ENCODE results near the gene SENP8. TPM values are rescaled to one million over a fixed set of nuclear protein-coding genes. Genes with fewer than 3 reads are reported as not detected.

The SENP8 gene
- total RNA-seq, 1 experiment from 2014 or later: 3.4 TPM

- BruUV-seq (replicated peaks): no TSS peak
Observed at GRCh38 chr15:72174551-72175165, 56.5 kb downstream of the SENP8 start.

GRCh38 chr15:72175186-72176044, 57.2 kb downstream of the SENP8 start:
- intact Hi-C loops (cut with micrococcal nuclease; ENCODE audit: unreplicated experiment): no loop called here
- TF ChIP-seq, protein P1, sequence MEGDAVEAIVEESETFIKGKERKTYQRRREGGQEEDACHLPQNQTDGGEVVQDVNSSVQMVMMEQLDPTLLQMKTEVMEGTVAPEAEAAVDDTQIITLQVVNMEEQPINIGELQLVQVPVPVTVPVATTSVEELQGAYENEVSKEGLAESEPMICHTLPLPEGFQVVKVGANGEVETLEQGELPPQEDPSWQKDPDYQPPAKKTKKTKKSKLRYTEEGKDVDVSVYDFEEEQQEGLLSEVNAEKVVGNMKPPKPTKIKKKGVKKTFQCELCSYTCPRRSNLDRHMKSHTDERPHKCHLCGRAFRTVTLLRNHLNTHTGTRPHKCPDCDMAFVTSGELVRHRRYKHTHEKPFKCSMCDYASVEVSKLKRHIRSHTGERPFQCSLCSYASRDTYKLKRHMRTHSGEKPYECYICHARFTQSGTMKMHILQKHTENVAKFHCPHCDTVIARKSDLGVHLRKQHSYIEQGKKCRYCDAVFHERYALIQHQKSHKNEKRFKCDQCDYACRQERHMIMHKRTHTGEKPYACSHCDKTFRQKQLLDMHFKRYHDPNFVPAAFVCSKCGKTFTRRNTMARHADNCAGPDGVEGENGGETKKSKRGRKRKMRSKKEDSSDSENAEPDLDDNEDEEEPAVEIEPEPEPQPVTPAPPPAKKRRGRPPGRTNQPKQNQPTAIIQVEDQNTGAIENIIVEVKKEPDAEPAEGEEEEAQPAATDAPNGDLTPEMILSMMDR (IDR thresholded peaks at IDR 0.05; ENCODE audit: insufficient read depth in 1 of 2, low read depth in 1 of 2, low read length in 1 of 2, severe bottlenecking in 1 of 2, unreplicated experiment in 1 of 2): no peak
- no peaks in the 10 kb centered on the region for H3K27me3 Mint-ChIP-seq (ENCODE audit: insufficient read depth, unreplicated experiment)
- no peak overlapping the region for H3K4me3 Mint-ChIP-seq (ENCODE audit: unreplicated experiment)
- no peaks in the 10 kb centered on the region for H3K36me3 ChIP-seq (ENCODE audit: control insufficient read depth, insufficient read depth, low read length)
- no peaks in the 10 kb centered on the region for H3K9me3 ChIP-seq
- peaks cover 8% of the 10 kb centered on the region for H3K4me1 Mint-ChIP-seq (ENCODE audit: low read depth, unreplicated experiment)
- no peaks in the 10 kb centered on the region for H3K9me3 Mint-ChIP-seq (ENCODE audit: unreplicated experiment)
- DNase-seq: no peak
- no peaks in the 10 kb centered on the region for H3K36me3 Mint-ChIP-seq (ENCODE audit: insufficient read depth, unreplicated experiment)
- POLR2A ChIA-PET: no interaction called here
- H3K4me3 ChIP-seq (ENCODE audit: low read depth, low read length): no peak overlapping the region
- H3K27me3 ChIP-seq (replicated peaks; ENCODE audit: control insufficient read depth, insufficient read depth, low read length): no peaks in the 10 kb centered on the region
- CTCF ChIA-PET: no interaction called here
- no peak overlapping the region for H3K27ac Mint-ChIP-seq (ENCODE audit: unreplicated experiment)
- no TSS peak for BruUV-seq (replicated peaks)
- H3K4me1 ChIP-seq: peaks cover 5% of the 10 kb centered on the region; the same call in 1 of the 2 replicates

More at GRCh38 chr15:72174551-72175165, 56.5 kb downstream of the SENP8 start:
- no peaks in the 10 kb centered on the region for H3K36me3 ChIP-seq (ENCODE audit: control insufficient read depth, insufficient read depth, low read length)
- H3K36me3 Mint-ChIP-seq (ENCODE audit: insufficient read depth, unreplicated experiment): no peaks in the 10 kb centered on the region
- peaks cover 8% of the 10 kb centered on the region for H3K4me1 Mint-ChIP-seq (ENCODE audit: low read depth, unreplicated experiment)
- ChIA-PET CTCF (no interaction called here), POLR2A (no interaction called here)
- no peak overlapping the region for H3K4me3 Mint-ChIP-seq (ENCODE audit: unreplicated experiment)
- TF ChIP-seq, protein P1 (IDR thresholded peaks at IDR 0.05; ENCODE audit: insufficient read depth in 1 of 2, low read depth in 1 of 2, low read length in 1 of 2, severe bottlenecking in 1 of 2, unreplicated experiment in 1 of 2): no peak
- no peak overlapping the region for H3K4me3 ChIP-seq (ENCODE audit: low read depth, low read length)
- no peak for DNase-seq
- no peaks in the 10 kb centered on the region for H3K27me3 Mint-ChIP-seq (ENCODE audit: insufficient read depth, unreplicated experiment)
- intact Hi-C loops (cut with micrococcal nuclease; ENCODE audit: unreplicated experiment): no loop called here
- peaks cover 13% of the 10 kb centered on the region for H3K4me1 ChIP-seq
- no peaks in the 10 kb centered on the region for H3K9me3 ChIP-seq
- no peak overlapping the region for H3K27ac Mint-ChIP-seq (ENCODE audit: unreplicated experiment)
- H3K27me3 ChIP-seq (replicated peaks; ENCODE audit: control insufficient read depth, insufficient read depth, low read length): no peaks in the 10 kb centered on the region
- H3K9me3 Mint-ChIP-seq (ENCODE audit: unreplicated experiment): no peaks in the 10 kb centered on the region

- Mint-ChIP-seq H3K36me3 (ENCODE audit: insufficient read depth, unreplicated experiment) (no peaks in the 10 kb centered on the region), H3K4me3 (ENCODE audit: unreplicated experiment) (no peak overlapping the region), H3K27me3 (ENCODE audit: insufficient read depth, unreplicated experiment) (no peaks in the 10 kb centered on the region), H3K27ac (ENCODE audit: unreplicated experiment) (no peak overlapping the region), H3K9me3 (ENCODE audit: unreplicated experiment) (no peaks in the 10 kb centered on the region), H3K4me1 (ENCODE audit: low read depth, unreplicated experiment) (peaks cover 8% of the 10 kb centered on the region)
- intact Hi-C loops (cut with micrococcal nuclease; ENCODE audit: unreplicated experiment): no loop called here
- DNase-seq: no peak
- BruUV-seq (replicated peaks): no TSS peak
- H3K36me3 ChIP-seq (ENCODE audit: control insufficient read depth, insufficient read depth, low read length): no peaks in the 10 kb centered on the region
- no peaks in the 10 kb centered on the region for H3K9me3 ChIP-seq
- ChIA-PET POLR2A (interaction anchor here (0.6 kb wide), 1 partner anchor 58 kb away, joined by 4 read pairs; the partner anchor contains the start of gene SENP8), CTCF (no interaction called here)
- H3K4me3 ChIP-seq (ENCODE audit: low read depth, low read length): no peak overlapping the region
- TF ChIP-seq, protein P1 (IDR thresholded peaks at IDR 0.05; ENCODE audit: insufficient read depth in 1 of 2, low read depth in 1 of 2, low read length in 1 of 2, severe bottlenecking in 1 of 2, unreplicated experiment in 1 of 2): no peak
- H3K4me1 ChIP-seq: no peaks in the 10 kb centered on the region
- H3K27me3 ChIP-seq (replicated peaks; ENCODE audit: control insufficient read depth, insufficient read depth, low read length): no peaks in the 10 kb centered on the region
Observed at GRCh38 chr15:72176159-72176558, 58.0 kb downstream of the SENP8 start.

Data from Caco-2 (cell line).